Measurements from ENCODE around the gene HRH3.

The HRH3 gene

GRCh38 chr20:62198496-62198895, 21.6 kb downstream of the HRH3 start:
- no peak for TF ChIP-seq POLR2A (IDR thresholded peaks at IDR 0.05; ENCODE audit: low read depth, low read length)
- no peak for DNase-seq (ENCODE audit: insufficient read length, low spot score)
- FAIRE-seq: no peak

DNA sequence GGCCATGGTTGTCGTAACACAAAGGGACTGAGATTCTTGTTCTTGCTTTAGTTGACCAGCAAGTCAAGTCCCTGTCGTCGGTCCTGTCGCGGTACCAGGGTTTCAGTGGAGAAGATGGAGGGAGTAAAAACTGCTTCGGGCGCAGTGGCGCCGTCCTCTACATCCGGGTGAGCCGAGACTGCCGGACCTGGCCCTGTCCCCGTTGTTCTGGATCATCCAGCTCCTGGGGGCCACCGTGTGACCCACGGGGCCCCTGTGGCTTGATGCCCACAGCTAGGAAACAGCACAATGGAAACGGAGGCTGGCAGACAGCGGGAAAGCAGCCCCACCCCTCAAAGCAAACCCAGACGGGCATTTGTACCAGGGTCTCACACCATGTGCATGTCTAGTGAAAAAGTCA, 22.3 kb downstream of the HRH3 start:
- no peak for TF ChIP-seq POLR2A (IDR thresholded peaks at IDR 0.05; ENCODE audit: low read depth, low read length)
- DNase-seq (ENCODE audit: insufficient read length, low spot score) (no peak), FAIRE-seq (no peak)

DNA sequence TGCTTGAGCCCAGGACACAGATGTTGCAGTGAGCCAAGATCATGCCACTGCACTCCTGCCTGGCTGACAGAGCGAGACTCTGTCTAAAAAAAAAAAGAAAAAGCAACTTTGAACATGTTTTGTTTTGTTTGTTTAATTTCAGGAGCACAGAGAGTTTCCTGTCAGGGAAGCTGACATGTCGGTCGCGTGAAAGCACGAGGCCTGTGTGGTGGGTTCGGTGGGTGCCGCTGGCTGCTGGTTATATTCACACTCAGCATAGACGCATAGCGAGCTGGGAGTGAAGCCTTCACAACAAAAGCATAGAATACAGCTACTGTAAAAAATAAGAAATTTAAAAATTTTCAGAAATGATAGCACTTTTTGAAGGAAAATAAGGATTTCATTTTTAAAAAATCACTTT, 22.8 kb downstream of the HRH3 start:
- DNase-seq (ENCODE audit: insufficient read length, low spot score): no peak
- no peak for FAIRE-seq
- TF ChIP-seq POLR2A (IDR thresholded peaks at IDR 0.05; ENCODE audit: low read depth, low read length): no peak

- FAIRE-seq (no peak), DNase-seq (ENCODE audit: insufficient read length, low spot score) (no peak)
- no peak for TF ChIP-seq POLR2A (IDR thresholded peaks at IDR 0.05; ENCODE audit: low read depth, low read length)
Measured at GRCh38 chr20:62196286-62196685, 23.8 kb downstream of the HRH3 start.

DNA sequence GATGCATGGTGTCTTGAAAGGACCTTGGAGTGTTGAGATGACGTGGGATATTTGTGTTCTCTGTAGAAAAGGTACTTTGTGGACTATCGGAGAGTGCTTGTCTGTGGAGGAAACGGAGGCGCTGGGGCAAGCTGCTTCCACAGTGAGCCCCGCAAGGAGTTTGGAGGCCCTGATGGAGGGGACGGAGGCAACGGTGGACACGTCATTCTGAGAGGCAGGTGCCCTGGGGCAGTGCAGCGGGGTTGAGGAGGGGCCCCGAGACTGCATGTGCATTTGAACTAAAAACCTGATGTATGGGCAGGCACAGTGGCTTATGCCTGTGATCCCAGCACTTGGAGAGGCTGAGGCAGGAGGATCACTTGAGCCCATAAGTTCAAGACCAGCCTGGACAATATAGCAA, 24.3 kb downstream of the HRH3 start:
- DNase-seq (ENCODE audit: insufficient read length, low spot score): no peak
- TF ChIP-seq POLR2A (IDR thresholded peaks at IDR 0.05; ENCODE audit: low read depth, low read length): no peak
- FAIRE-seq: no peak

DNA sequence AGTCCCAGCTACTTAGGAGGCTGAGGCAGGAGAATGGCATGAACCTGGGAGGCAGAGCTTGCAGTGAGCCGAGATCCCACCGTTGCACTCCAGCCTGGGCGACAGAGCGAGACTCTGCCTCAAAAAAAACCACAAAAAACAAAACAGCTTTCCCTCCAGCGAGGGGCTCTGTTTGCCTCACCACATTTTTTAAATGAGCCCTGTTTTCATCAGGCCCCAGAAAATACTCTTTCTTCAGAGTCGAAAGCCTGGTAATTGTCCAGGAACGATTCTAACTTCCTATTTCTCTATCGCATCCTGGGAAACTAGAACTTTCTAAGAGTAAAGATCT, 25.0 kb downstream of the HRH3 start:
- no peak for FAIRE-seq
- no peak for DNase-seq (ENCODE audit: insufficient read length, low spot score)

GRCh38 chr20:62193079-62194025, 26.7 kb downstream of the HRH3 start:
- no peak for FAIRE-seq
- no peak for DNase-seq (ENCODE audit: insufficient read length, low spot score)

More for the DNA sequence above, 25.0 kb downstream of the HRH3 start:
- TF ChIP-seq POLR2A (IDR thresholded peaks at IDR 0.05; ENCODE audit: low read depth, low read length): no peak

GRCh38 chr20:62192635-62193034, 27.4 kb downstream of the HRH3 start:
- TF ChIP-seq POLR2A (IDR thresholded peaks at IDR 0.05; ENCODE audit: low read depth, low read length): no peak
- FAIRE-seq: no peak
- no peak for DNase-seq (ENCODE audit: insufficient read length, low spot score)

More at GRCh38 chr20:62193079-62194025, 26.7 kb downstream of the HRH3 start:
- no peak for TF ChIP-seq POLR2A (IDR thresholded peaks at IDR 0.05; ENCODE audit: low read depth, low read length)

DNA sequence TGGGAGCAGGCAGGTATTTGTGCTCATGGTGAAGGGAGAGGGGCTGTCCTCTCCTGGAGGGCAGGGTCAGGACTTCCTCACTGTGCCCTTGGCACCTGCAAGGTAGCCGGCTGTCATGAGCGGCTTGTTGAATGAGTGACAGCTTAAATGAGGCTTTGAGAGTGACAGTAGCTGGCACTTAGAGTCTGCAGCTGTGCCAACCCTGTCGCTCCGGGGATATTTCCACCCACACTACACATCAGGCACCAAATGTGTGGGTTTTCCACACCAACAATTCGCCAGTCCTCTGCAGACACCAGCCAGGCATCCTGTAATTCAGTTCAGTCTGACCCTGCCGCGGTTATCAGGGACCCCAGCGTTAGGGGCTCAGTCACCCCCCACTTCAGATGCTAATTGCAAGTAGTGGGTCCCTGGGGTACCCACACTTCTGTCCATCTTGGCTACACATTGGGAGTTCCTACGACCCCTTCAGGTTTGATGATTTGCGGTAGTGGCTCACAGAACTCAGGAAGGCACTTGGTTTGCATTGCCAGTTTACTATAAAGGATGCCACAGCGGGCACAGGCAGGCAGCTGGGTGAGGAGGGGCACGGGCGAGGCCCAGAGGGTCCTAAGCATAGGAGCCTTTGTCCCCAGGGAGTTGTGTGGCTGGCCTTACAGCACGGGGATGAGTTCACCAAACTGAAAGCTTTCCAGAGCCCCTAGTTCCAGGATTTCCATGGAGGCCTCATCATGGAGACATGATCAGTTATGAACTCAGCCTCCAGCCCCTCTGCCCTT, 28.1 kb downstream of the HRH3 start:
- DNase-seq (ENCODE audit: insufficient read length, low spot score) (no peak), FAIRE-seq (no peak)

DNA sequence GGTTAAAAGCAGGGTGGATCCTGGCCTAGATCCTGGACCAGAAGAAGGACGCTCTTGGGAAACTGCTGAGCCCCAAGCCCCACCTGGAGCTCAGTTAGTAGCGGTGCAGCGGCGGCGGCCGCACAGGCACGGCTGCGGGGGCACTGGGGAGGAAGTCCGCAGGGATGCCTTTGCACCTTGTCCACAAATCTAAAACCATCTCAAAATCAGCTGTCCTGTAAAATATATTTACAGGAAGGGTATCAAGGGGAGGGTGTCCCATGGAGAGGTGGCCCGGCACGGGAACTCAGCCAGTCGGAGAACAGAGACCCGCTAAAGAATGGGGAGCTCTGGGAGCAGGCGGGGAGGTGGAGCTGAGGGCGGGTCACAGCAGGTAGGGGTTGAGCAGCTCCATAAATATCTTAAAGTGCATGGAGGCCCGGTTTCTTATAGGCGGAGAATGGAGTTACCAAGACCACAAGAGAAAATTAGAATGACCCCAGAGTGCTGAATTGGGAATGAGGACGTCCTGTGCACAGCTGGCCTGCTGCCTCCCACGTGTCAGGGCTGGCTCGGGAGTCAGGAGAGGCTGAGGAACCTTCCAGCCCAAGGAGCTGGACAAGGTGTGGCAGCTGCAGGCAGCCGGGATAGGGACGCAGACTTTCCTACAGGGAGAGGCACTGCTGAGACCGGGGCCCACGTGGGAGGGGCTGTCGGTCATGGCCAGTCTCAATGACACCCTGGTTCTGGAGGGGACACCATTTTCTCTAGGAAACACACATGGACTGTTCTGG, 29.3 kb downstream of the HRH3 start:
- DNase-seq (ENCODE audit: insufficient read length, low spot score) (no peak), FAIRE-seq (no peak)
- no peak for TF ChIP-seq POLR2A (IDR thresholded peaks at IDR 0.05; ENCODE audit: low read depth, low read length)

More for the DNA sequence above, 28.1 kb downstream of the HRH3 start:
- no peak for TF ChIP-seq POLR2A (IDR thresholded peaks at IDR 0.05; ENCODE audit: low read depth, low read length)

GRCh38 chr20:62186887-62187866, 32.9 kb downstream of the HRH3 start:
- FAIRE-seq: no peak
- TF ChIP-seq POLR2A (IDR thresholded peaks at IDR 0.05; ENCODE audit: low read depth, low read length): no peak
- no peak for DNase-seq (ENCODE audit: insufficient read length, low spot score)

DNA sequence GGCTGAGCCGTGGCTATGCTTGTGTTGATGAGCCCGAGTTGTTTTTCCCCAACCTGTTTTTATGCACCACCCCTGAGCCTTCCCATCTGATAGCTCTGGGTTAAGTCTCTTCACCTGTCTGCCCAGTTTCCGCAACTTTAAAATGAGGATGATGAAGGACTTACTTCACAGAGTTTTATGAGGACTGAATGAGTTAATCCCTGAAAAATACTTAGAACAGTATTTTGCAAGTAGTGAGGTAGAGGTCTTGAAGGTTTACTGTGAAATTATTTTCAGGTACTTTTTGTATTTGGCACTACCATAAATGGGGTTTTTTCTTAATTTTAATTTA, 34.0 kb downstream of the HRH3 start:
- FAIRE-seq: no peak
- no peak for TF ChIP-seq POLR2A (IDR thresholded peaks at IDR 0.05; ENCODE audit: low read depth, low read length)

More for the DNA sequence above, 34.0 kb downstream of the HRH3 start:
- no peak for DNase-seq (ENCODE audit: insufficient read length, low spot score)
